ENCODE measurements around the gene OR6J1. TPM values are rescaled to one million over a fixed set of nuclear protein-coding genes. Genes with fewer than 3 reads are reported as not detected.

Gene OR6J1
- total and polyA plus RNA-seq, 4 donors, result not detected

DNA sequence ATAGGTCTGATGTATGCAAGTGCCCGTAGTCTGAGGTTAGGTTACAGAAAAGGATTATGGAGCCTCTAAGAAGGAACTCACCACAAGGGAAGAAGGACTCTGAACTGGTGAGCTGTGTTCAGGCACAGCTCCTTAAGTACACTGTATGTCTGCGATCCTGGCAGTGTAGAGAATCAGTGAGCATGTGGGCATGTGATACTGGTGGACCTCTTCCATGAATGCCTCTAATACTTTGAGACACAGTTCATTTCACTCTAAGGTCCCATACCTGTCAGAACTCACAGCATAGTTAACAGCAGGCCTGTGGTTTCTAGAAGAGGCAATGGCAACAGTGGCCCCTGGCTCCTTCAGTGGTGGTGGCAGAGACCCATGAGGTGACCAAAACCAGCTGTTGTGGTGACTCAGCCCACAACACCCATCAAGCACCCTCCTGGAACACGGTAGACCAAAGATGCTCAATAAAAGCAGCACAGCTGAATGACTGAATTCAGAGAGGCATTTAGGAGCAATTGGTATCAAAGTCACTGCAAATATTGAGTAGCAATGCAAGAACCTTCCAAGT, 6.9 kb upstream of the OR6J1 start:
- no peaks in the 10 kb centered on the region for H3K36me3 ChIP-seq (ENCODE audit: control insufficient read depth in 4 of 4, insufficient read depth in 3 of 4, low read depth in 1 of 4, low read length in 3 of 4)
- H3K9ac ChIP-seq (ENCODE audit: low read depth in 1 of 2, low read length in 2 of 2), result no peak overlapping the region
- H3K4me3 ChIP-seq (ENCODE audit: low read depth in 1 of 3, low read length in 3 of 3), result no peak overlapping the region
- TF ChIP-seq, protein P1, sequence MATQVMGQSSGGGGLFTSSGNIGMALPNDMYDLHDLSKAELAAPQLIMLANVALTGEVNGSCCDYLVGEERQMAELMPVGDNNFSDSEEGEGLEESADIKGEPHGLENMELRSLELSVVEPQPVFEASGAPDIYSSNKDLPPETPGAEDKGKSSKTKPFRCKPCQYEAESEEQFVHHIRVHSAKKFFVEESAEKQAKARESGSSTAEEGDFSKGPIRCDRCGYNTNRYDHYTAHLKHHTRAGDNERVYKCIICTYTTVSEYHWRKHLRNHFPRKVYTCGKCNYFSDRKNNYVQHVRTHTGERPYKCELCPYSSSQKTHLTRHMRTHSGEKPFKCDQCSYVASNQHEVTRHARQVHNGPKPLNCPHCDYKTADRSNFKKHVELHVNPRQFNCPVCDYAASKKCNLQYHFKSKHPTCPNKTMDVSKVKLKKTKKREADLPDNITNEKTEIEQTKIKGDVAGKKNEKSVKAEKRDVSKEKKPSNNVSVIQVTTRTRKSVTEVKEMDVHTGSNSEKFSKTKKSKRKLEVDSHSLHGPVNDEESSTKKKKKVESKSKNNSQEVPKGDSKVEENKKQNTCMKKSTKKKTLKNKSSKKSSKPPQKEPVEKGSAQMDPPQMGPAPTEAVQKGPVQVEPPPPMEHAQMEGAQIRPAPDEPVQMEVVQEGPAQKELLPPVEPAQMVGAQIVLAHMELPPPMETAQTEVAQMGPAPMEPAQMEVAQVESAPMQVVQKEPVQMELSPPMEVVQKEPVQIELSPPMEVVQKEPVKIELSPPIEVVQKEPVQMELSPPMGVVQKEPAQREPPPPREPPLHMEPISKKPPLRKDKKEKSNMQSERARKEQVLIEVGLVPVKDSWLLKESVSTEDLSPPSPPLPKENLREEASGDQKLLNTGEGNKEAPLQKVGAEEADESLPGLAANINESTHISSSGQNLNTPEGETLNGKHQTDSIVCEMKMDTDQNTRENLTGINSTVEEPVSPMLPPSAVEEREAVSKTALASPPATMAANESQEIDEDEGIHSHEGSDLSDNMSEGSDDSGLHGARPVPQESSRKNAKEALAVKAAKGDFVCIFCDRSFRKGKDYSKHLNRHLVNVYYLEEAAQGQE (IDR thresholded peaks at IDR 0.05), result no peak
- TF ChIP-seq, protein P2, sequence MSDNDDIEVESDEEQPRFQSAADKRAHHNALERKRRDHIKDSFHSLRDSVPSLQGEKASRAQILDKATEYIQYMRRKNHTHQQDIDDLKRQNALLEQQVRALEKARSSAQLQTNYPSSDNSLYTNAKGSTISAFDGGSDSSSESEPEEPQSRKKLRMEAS (IDR thresholded peaks at IDR 0.05), result no peak
- TF ChIP-seq, protein P3, sequence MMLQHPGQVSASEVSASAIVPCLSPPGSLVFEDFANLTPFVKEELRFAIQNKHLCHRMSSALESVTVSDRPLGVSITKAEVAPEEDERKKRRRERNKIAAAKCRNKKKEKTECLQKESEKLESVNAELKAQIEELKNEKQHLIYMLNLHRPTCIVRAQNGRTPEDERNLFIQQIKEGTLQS (IDR thresholded peaks at IDR 0.05), result no peak
- TF ChIP-seq SP1 (IDR thresholded peaks at IDR 0.05) (no peak), NR2F2 (IDR thresholded peaks at IDR 0.05) (no peak), RXRA (IDR thresholded peaks at IDR 0.05) (no peak), FOXA1 (IDR thresholded peaks at IDR 0.05) (no peak), FOXA2 (IDR thresholded peaks at IDR 0.05) (no peak), HNF4A (conservative IDR thresholded peaks at IDR 0.05) (no peak), HNF4G (IDR thresholded peaks at IDR 0.05) (no peak), RAD21 (IDR thresholded peaks at IDR 0.05) (no peak)
- peak; percentile 14 for DNase-seq (ENCODE audit: low spot score)
- WGBS, result 67% methylated on average over 3 of the region's 3 CpGs
- H3K27me3 ChIP-seq (ENCODE audit: control insufficient read depth in 4 of 4, insufficient read depth in 4 of 4, low read length in 3 of 4), result no peaks in the 10 kb centered on the region
- H3K9me3 ChIP-seq (ENCODE audit: control insufficient read depth in 4 of 4, low read length in 3 of 4), result no peaks in the 10 kb centered on the region
- no peaks in the 10 kb centered on the region for H3K4me1 ChIP-seq (ENCODE audit: control insufficient read depth in 4 of 4, insufficient read depth in 4 of 4, low read length in 3 of 4)
- no peak overlapping the region for H3K27ac ChIP-seq (ENCODE audit: low read depth in 1 of 2, low read length in 2 of 2)

DNA sequence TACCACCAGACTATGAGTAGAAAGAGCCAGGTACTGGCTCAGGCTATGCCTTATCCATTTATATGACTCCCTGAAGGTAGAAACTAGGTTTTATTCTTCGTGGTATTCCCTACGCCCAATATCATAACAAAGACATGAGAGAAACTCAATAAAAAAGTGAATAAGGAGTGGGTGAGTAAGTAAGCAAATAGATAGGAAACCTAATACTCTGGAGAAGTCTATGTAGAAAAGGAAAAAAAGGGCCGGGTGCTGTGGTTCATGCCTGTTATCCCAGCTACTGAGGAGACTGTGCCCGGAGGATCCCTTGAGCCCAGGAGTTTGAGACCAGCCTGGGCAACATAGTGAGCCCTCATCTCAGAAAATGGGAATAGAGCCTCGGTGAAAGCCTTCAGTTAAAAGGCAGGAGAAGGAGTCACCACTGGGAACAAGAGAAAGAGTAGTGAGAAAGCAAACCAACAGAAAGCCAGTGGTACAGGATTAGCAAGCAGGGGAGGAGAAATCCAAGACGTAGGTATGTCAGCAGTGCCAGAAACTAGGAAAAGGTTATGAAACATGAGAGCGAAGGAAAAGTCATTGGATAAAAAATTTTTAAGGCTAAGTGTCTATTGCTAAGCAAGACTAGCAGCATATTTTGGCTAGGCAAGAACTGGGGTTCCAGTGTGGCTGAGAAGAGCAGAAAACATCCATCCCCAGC, 6.0 kb upstream of the OR6J1 start:
- Histone ChIP-seq H3K9ac (ENCODE audit: low read depth in 1 of 2, low read length in 2 of 2) (no peak overlapping the region), H3K27me3 (ENCODE audit: control insufficient read depth in 4 of 4, insufficient read depth in 4 of 4, low read length in 3 of 4) (no peaks in the 10 kb centered on the region), H3K36me3 (ENCODE audit: control insufficient read depth in 4 of 4, insufficient read depth in 3 of 4, low read depth in 1 of 4, low read length in 3 of 4) (no peaks in the 10 kb centered on the region), H3K4me3 (ENCODE audit: low read depth in 1 of 3, low read length in 3 of 3) (no peak overlapping the region), H3K9me3 (ENCODE audit: control insufficient read depth in 4 of 4, low read length in 3 of 4) (no peaks in the 10 kb centered on the region), H3K4me1 (ENCODE audit: control insufficient read depth in 4 of 4, insufficient read depth in 4 of 4, low read length in 3 of 4) (no peaks in the 10 kb centered on the region), H3K27ac (ENCODE audit: low read depth in 1 of 2, low read length in 2 of 2) (no peak overlapping the region)
- TF ChIP-seq NR2F2 (IDR thresholded peaks at IDR 0.05) (no peak), SP1 (IDR thresholded peaks at IDR 0.05) (no peak), YY1 (IDR thresholded peaks at IDR 0.05) (no peak), EGR1 (IDR thresholded peaks at IDR 0.05; ENCODE audit: low read depth in 2 of 2) (no peak), RAD21 (IDR thresholded peaks at IDR 0.05) (no peak), GABPA (IDR thresholded peaks at IDR 0.05 in 1 of 2, conservative IDR thresholded peaks at IDR 0.05 in 1 of 2) (no peak), JUND (IDR thresholded peaks at IDR 0.05) (no peak), RXRA (IDR thresholded peaks at IDR 0.05) (no peak), HNF4A (conservative IDR thresholded peaks at IDR 0.05) (no peak), HNF4G (IDR thresholded peaks at IDR 0.05) (no peak), FOXA1 (IDR thresholded peaks at IDR 0.05) (no peak), FOXA2 (IDR thresholded peaks at IDR 0.05) (no peak), TAF1 (conservative IDR thresholded peaks at IDR 0.05) (no peak)
- TF ChIP-seq, protein P4, sequence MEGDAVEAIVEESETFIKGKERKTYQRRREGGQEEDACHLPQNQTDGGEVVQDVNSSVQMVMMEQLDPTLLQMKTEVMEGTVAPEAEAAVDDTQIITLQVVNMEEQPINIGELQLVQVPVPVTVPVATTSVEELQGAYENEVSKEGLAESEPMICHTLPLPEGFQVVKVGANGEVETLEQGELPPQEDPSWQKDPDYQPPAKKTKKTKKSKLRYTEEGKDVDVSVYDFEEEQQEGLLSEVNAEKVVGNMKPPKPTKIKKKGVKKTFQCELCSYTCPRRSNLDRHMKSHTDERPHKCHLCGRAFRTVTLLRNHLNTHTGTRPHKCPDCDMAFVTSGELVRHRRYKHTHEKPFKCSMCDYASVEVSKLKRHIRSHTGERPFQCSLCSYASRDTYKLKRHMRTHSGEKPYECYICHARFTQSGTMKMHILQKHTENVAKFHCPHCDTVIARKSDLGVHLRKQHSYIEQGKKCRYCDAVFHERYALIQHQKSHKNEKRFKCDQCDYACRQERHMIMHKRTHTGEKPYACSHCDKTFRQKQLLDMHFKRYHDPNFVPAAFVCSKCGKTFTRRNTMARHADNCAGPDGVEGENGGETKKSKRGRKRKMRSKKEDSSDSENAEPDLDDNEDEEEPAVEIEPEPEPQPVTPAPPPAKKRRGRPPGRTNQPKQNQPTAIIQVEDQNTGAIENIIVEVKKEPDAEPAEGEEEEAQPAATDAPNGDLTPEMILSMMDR (IDR thresholded peaks at IDR 0.05; ENCODE audit: low read depth, low read length, missing input control), result no peak
- TF ChIP-seq, protein P2 (IDR thresholded peaks at IDR 0.05), result no peak
- TF ChIP-seq, protein P3 (IDR thresholded peaks at IDR 0.05), result no peak
- no peak for DNase-seq (ENCODE audit: low spot score)
- 82% methylated on average over 7 of the region's 7 CpGs for WGBS
